Caco-2 (cell line): ENCODE measurements around the gene GATM. TPM values are rescaled to one million over a fixed set of nuclear protein-coding genes. Genes with fewer than 3 reads are reported as not detected.

Experiments
- Bru-seq: library from RNA; stranded (reverse); fragments of 400-500 nt; gene quantifications from one replicate; lab custom pipeline; 2021; lab: Mats Ljungman, UMichigan
- BruChase-seq, 2 experiments: library from RNA; stranded (reverse); fragments of 400-500 nt; gene quantifications; one replicate each; lab custom pipeline; 2021; lab: Mats Ljungman, UMichigan
- BruUV-seq: library from RNA; stranded (reverse); fragments of 400-500 nt; replicated peaks from 2 replicates; lab custom pipeline; 2021; lab: Mats Ljungman, UMichigan
- CTCF ChIA-PET: fragments of 300-600 bp; sonication (Branson Sonifier 250); formaldehyde crosslinking; loops from one replicate; lab custom pipeline; 2022; ENCODE audit warnings: antibody characterized with exemption; lab: Charles Lee
- POLR2A ChIA-PET: fragments of 300-600 bp; sonication (Branson Sonifier 250); formaldehyde crosslinking; loops from one replicate; lab custom pipeline; 2022; ENCODE audit warnings: antibody characterized with exemption; lab: Charles Lee
- DNase-seq, 2 experiments: peaks; one replicate each; pipeline versions ENCODE4 v3.0.0 to v3.0.0-alpha.2; 2020 to 2022
- H3K27me3 ChIP-seq: replicated peaks from 2 replicates; pipeline ENCODE4 v1.6.0; 2011; ENCODE audit warnings: low read length; ENCODE audit not compliant: control insufficient read depth, insufficient read depth
- H3K36me3 ChIP-seq: 2 replicates; pipeline ENCODE4 v1.5.1; 2011; ENCODE audit warnings: low read length; ENCODE audit not compliant: control insufficient read depth, insufficient read depth
- H3K4me1 ChIP-seq: fragments of 250-450 bp; sonication (Bioruptor Pico); 2 replicates; pipeline ENCODE4 v1.5.1; 2020; ENCODE audit warnings: mild to moderate bottlenecking
- H3K4me3 ChIP-seq: 2 replicates; pipeline ENCODE4 v1.5.1; 2011; ENCODE audit warnings: low read depth, mild to moderate bottlenecking, control low read depth, low read length
- H3K9me3 ChIP-seq: fragments of 250-450 bp; sonication (Bioruptor Pico); 2 replicates; pipeline ENCODE4 v1.5.1; 2020; ENCODE audit warnings: mild to moderate bottlenecking, moderate library complexity
- H3K27ac Mint-ChIP-seq: one replicate; pipeline ENCODE4 v1.8.0; 2022; ENCODE audit warnings: mixed read lengths; ENCODE audit not compliant: unreplicated experiment
- H3K27me3 Mint-ChIP-seq: one replicate; pipeline ENCODE4 v1.8.0; 2022; ENCODE audit warnings: mixed read lengths; ENCODE audit not compliant: insufficient read depth, unreplicated experiment
- H3K36me3 Mint-ChIP-seq: one replicate; pipeline ENCODE4 v1.8.0; 2022; ENCODE audit warnings: mild to moderate bottlenecking, mixed read lengths; ENCODE audit not compliant: insufficient read depth, unreplicated experiment
- H3K4me1 Mint-ChIP-seq: one replicate; pipeline ENCODE4 v1.8.0; 2022; ENCODE audit warnings: low read depth, mixed read lengths; ENCODE audit not compliant: unreplicated experiment
- H3K4me3 Mint-ChIP-seq: one replicate; pipeline ENCODE4 v1.8.0; 2022; ENCODE audit warnings: mild to moderate bottlenecking, moderate library complexity, mixed read lengths; ENCODE audit not compliant: unreplicated experiment
- H3K9me3 Mint-ChIP-seq: one replicate; pipeline ENCODE4 v1.8.0; 2022; ENCODE audit warnings: mixed read lengths; ENCODE audit not compliant: unreplicated experiment
- intact Hi-C: fragments of 100-400 bp; cut with micrococcal nuclease; formaldehyde crosslinking; loops from one replicate; pipeline ENCODE4 v1.10.0; 2022; ENCODE audit not compliant: unreplicated experiment
- long read RNA-seq: library from polyadenylated mRNA; stranded (forward); transcript quantifications from one replicate; pipeline ENCODE4 v2.0.0, GENCODE V29; 2022
- total RNA-seq: library from RNA; stranded (reverse); gene quantifications from 2 replicates; pipeline ENCODE4 v1.2.3, GENCODE V29; 2022
- TF ChIP-seq, protein P1 (sequence below), 2 experiments: fragments of 200-600 bp in 1 of 2; IDR thresholded peaks; 1 replicate in 1 of 2; 2 replicates in 1 of 2; pipeline versions ENCODE4 v1.5.1 to v1.8.0; 2011 to 2022; ENCODE audit warnings: antibody characterized with exemption in 1 of 2, control low read depth in 1 of 2, inconsistent platforms in 1 of 2, low read depth in 1 of 2, low read length in 1 of 2, mild to moderate bottlenecking in 1 of 2, moderate library complexity in 1 of 2; ENCODE audit not compliant: insufficient read depth in 1 of 2, severe bottlenecking in 1 of 2, unreplicated experiment in 1 of 2

Gene GATM, protein sequence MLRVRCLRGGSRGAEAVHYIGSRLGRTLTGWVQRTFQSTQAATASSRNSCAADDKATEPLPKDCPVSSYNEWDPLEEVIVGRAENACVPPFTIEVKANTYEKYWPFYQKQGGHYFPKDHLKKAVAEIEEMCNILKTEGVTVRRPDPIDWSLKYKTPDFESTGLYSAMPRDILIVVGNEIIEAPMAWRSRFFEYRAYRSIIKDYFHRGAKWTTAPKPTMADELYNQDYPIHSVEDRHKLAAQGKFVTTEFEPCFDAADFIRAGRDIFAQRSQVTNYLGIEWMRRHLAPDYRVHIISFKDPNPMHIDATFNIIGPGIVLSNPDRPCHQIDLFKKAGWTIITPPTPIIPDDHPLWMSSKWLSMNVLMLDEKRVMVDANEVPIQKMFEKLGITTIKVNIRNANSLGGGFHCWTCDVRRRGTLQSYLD
- 3.3 and 4.4 TPM in 2 replicates for total RNA-seq
- percentile 41 among the genes with signal in this experiment for Bru-seq, nascent RNA
- percentile 38 among the genes with signal in this experiment for BruChase-seq, experiment 1, labeled RNA remaining after a 2-hour chase
- percentile 36 among the genes with signal in this experiment for BruChase-seq, experiment 2, labeled RNA remaining after a 6-hour chase
- long read RNA-seq, partial matches to known transcripts = 2 of 3 reads
- long read RNA-seq, other reads (novel, unspliced or antisense) = 1 of 3 reads

DNA sequence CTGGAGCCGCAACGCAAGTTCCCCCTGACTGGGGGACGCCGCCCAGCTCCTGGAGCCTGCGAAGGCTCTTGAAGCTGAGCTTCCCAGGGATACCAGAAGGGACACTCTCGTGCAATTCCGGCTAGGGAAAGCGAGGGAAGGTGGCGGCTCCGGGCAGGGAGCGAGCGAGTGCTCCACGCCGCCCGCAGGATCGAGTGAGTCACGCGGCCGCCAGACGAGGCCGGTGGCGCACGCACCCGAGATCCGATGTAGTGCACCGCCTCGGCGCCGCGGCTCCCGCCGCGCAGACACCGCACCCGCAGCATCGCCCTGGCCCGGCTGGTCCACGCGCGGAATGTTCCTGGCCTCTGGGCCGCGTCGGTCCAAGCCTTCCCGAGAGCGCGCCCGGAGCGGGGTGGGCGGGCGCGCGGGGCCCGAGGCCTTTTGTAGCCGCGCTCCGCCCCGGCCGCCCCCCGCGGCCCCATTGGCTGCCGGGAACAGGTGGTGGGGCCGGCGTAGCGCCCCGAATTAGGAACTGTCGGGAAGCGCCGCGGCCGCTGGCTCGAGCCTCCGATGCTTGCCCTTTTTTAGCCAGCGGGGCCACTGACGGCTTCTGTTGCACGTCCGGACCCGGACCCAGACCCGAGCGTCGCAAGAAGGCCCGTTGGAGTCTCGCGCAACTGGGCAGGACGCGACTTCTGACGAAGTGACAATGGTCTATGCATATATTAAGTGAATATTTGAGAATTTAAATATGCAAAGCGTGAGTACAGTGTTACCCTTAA lies at the start of gene GATM:
GATM (minus strand) TSS at position 396 of the 764 bp plus-strand sequence; CDS start at position 305, 91 bp downstream.
- no peak for DNase-seq

DNA sequence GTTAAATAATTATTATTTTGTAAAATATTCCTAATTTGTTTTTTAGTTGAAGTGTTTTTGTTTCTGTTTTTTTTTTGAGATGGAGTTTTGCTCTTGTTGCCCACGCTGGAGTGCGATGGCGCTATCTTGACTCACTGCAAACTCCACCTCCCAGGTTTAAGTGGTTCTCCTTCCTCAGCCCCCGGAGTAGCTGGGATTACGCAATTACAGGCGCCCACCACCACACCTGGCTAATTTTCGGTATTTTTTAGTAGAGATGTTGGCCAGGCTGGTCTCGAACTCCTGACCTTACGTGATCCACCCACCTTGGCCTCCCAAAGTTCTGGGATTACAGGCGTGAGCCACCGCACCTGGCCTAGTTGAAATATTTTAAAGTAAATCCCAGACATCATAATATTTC lies 48.7 kb upstream of the GATM start:
- Histone ChIP-seq H3K9me3 (no peaks in the 10 kb centered on the region), H3K4me1 (peaks cover 8% of the 10 kb centered on the region; the same call in 1 of the 2 replicates), H3K36me3 (no peaks in the 10 kb centered on the region), H3K27me3 (no peaks in the 10 kb centered on the region), H3K4me3 (no peak overlapping the region)
- TF ChIP-seq, protein P1, sequence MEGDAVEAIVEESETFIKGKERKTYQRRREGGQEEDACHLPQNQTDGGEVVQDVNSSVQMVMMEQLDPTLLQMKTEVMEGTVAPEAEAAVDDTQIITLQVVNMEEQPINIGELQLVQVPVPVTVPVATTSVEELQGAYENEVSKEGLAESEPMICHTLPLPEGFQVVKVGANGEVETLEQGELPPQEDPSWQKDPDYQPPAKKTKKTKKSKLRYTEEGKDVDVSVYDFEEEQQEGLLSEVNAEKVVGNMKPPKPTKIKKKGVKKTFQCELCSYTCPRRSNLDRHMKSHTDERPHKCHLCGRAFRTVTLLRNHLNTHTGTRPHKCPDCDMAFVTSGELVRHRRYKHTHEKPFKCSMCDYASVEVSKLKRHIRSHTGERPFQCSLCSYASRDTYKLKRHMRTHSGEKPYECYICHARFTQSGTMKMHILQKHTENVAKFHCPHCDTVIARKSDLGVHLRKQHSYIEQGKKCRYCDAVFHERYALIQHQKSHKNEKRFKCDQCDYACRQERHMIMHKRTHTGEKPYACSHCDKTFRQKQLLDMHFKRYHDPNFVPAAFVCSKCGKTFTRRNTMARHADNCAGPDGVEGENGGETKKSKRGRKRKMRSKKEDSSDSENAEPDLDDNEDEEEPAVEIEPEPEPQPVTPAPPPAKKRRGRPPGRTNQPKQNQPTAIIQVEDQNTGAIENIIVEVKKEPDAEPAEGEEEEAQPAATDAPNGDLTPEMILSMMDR (IDR thresholded peaks at IDR 0.05; ENCODE audit: insufficient read depth in 1 of 2, low read depth in 1 of 2, low read length in 1 of 2, severe bottlenecking in 1 of 2, unreplicated experiment in 1 of 2) = no peak
- Mint-ChIP-seq H3K4me1 (no peaks in the 10 kb centered on the region), H3K27me3 (no peaks in the 10 kb centered on the region), H3K27ac (no peak overlapping the region), H3K4me3 (no peak overlapping the region), H3K9me3 (no peaks in the 10 kb centered on the region), H3K36me3 (peaks cover 9% of the 10 kb centered on the region)
- ChIA-PET POLR2A (no interaction called here), CTCF (no interaction called here)
- no peak for DNase-seq
- intact Hi-C loops = no loop called here
- no TSS peak for BruUV-seq

More for the DNA sequence above, at the start of gene GATM:
- BruUV-seq = no TSS peak
- H3K36me3 Mint-ChIP-seq = peaks cover 4% of the 10 kb centered on the region
- Histone ChIP-seq H3K36me3 (no peaks in the 10 kb centered on the region), H3K4me1 (peaks cover 45% of the 10 kb centered on the region), H3K27me3 (no peaks in the 10 kb centered on the region), H3K9me3 (no peaks in the 10 kb centered on the region), H3K4me3 (no peak within 1 kb of the TSS)
- CTCF ChIA-PET = no interaction called here
- POLR2A ChIA-PET = no interaction called here
- no peak within 1 kb of the TSS for H3K4me3 Mint-ChIP-seq
- intact Hi-C loops = no loop called here
- no peak within 1 kb of the TSS for H3K27ac Mint-ChIP-seq
- no peaks in the 10 kb centered on the region for H3K27me3 Mint-ChIP-seq
- H3K4me1 Mint-ChIP-seq = peaks cover 50% of the 10 kb centered on the region
- H3K9me3 Mint-ChIP-seq = no peaks in the 10 kb centered on the region
- TF ChIP-seq, protein P1 (IDR thresholded peaks at IDR 0.05; ENCODE audit: insufficient read depth in 1 of 2, low read depth in 1 of 2, low read length in 1 of 2, severe bottlenecking in 1 of 2, unreplicated experiment in 1 of 2) = no peak

DNA sequence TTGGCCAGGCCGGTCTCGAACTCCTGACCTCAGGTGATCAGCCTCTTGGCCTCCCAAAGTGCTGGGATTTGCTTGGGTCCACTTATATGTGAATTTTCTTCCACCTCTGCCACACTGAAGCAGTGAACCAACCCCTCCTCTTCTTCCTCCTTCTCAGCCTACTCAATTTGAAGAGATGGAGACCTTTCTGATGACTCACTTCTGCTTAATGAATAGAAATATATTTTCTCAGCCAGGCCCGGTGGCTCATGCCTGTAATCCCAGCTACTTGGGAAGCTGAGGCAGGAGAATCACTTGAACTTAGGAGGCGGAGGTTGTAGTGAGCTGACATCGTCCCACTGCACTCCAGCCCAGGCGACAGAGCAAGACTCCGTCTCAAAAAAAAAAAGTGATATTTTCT lies 46.8 kb upstream of the GATM start:
- POLR2A ChIA-PET = no interaction called here

More for the DNA sequence above, 46.8 kb upstream of the GATM start:
- no peak for DNase-seq
- intact Hi-C loops = no loop called here
- Mint-ChIP-seq H3K27ac (no peak overlapping the region), H3K4me3 (no peak overlapping the region), H3K9me3 (no peaks in the 10 kb centered on the region), H3K27me3 (no peaks in the 10 kb centered on the region), H3K4me1 (no peaks in the 10 kb centered on the region), H3K36me3 (peaks cover 29% of the 10 kb centered on the region)
- BruUV-seq = no TSS peak
- H3K36me3 ChIP-seq = no peaks in the 10 kb centered on the region
- no peaks in the 10 kb centered on the region for H3K9me3 ChIP-seq
- TF ChIP-seq, protein P1 (IDR thresholded peaks at IDR 0.05; ENCODE audit: insufficient read depth in 1 of 2, low read depth in 1 of 2, low read length in 1 of 2, severe bottlenecking in 1 of 2, unreplicated experiment in 1 of 2) = no peak
- peaks cover 8% of the 10 kb centered on the region; the same call in 1 of the 2 replicates for H3K4me1 ChIP-seq
- CTCF ChIA-PET = interaction anchor here (0.9 kb wide), 1 partner anchor 14 kb away, joined by 4 read pairs; no protein-coding TSS in a partner anchor
- no peak overlapping the region for H3K4me3 ChIP-seq
- no peaks in the 10 kb centered on the region for H3K27me3 ChIP-seq
